OCI-LY3 (cell line): ENCODE results near the gene EXOSC7.

ENCODE experiments used
- H2AFZ ChIP-seq: fragments of 200-600, 300-600 bp; shearing (Covaris generic); 2 replicates; pipeline ENCODE4 v1.6.0; 2014; ENCODE audit warnings: antibody characterized with exemption, low read depth, low read length
- H3K27ac ChIP-seq: fragments of 200-600, 300-600 bp; sonication (generic); 2 replicates; pipeline ENCODE4 v1.5.1; 2014; ENCODE audit warnings: mild to moderate bottlenecking, low read length, moderate library complexity, mixed read lengths
- H3K27me3 ChIP-seq: fragments of 200-600, 300-600 bp; sonication (generic); 2 replicates; pipeline ENCODE4 v1.6.1; 2014; ENCODE audit warnings: low read depth, low read length, mixed read lengths
- H3K36me3 ChIP-seq: fragments of 200-600, 300-600 bp; sonication (generic); replicated peaks from 2 replicates; pipeline ENCODE3; 2014; ENCODE audit warnings: low read depth, low read length, mixed read lengths
- H3K4me1 ChIP-seq: fragments of 300-600, 200-600 bp; sonication (generic); 2 replicates; pipeline ENCODE4 v1.6.1; 2014; ENCODE audit warnings: low read length, mixed read lengths
- H3K4me2 ChIP-seq: fragments of 200-600, 300-600 bp; sonication (generic); 2 replicates; pipeline ENCODE4 v1.6.1; 2014; ENCODE audit warnings: low read length, mixed read lengths
- H3K4me3 ChIP-seq: fragments of 300-600, 200-600 bp; sonication (generic); 2 replicates; pipeline ENCODE4 v1.5.1; 2014; ENCODE audit warnings: antibody characterized with exemption, mild to moderate bottlenecking, low read length, moderate library complexity
- H3K79me2 ChIP-seq: fragments of 300-600, 200-600 bp; shearing (Covaris generic); 2 replicates; pipeline ENCODE4 v1.6.1; 2014; ENCODE audit warnings: mild to moderate bottlenecking, low read length, mixed read lengths
- H3K9ac ChIP-seq: fragments of 300-600, 200-600 bp; shearing (Covaris generic); 2 replicates; pipeline ENCODE4 v1.6.0; 2014; ENCODE audit warnings: mild to moderate bottlenecking, low read length, moderate library complexity
- H3K9me3 ChIP-seq: fragments of 200-600, 300-600 bp; shearing (Covaris generic); 2 replicates; pipeline ENCODE4 v1.6.1; 2014; ENCODE audit warnings: low read length, mixed read lengths; ENCODE audit not compliant: insufficient read depth
- H4K20me1 ChIP-seq: fragments of 200-600, 300-600 bp; sonication (generic); 2 replicates; pipeline ENCODE4 v1.6.1; 2016; ENCODE audit warnings: low read length, mixed read lengths; ENCODE audit not compliant: insufficient read depth
- CTCF ChIP-seq: fragments of 200-600, 300-600 bp; sonication (generic); IDR thresholded peaks from 2 replicates; pipeline ENCODE4 v1.5.1; 2014; ENCODE audit warnings: antibody characterized with exemption, low read length, low read depth
- EZH2phosphoT487 ChIP-seq: fragments of 200-600 bp; shearing (Covaris generic); IDR thresholded peaks from 2 replicates; pipeline ENCODE4 v1.6.1; 2018; ENCODE audit warnings: antibody characterized with exemption, mixed run types, low read depth

Gene EXOSC7

GRCh38 chr3:45054196-45054857 is 78.3 kb downstream of the EXOSC7 start:
- H3K9ac ChIP-seq = no peak overlapping the region
- no peak overlapping the region for H3K4me3 ChIP-seq
- H3K36me3 ChIP-seq = no peaks in the 10 kb centered on the region
- H2AFZ ChIP-seq = no peak overlapping the region
- 0 out of 2 replicates have a peak, but pooled peaks cover 4% of the 10 kb centered on the region for H3K4me1 ChIP-seq
- TF ChIP-seq EZH2phosphoT487 = no peak
- no peak for TF ChIP-seq CTCF
- H3K9me3 ChIP-seq = no peaks in the 10 kb centered on the region
- no peaks in the 10 kb centered on the region for H4K20me1 ChIP-seq
- H3K79me2 ChIP-seq = no peaks in the 10 kb centered on the region
- H3K27me3 ChIP-seq = peaks cover 9% of the 10 kb centered on the region
- H3K27ac ChIP-seq = no peak overlapping the region
- H3K4me2 ChIP-seq = no peak overlapping the region

GRCh38 chr3:45055032-45055410 is 79.0 kb downstream of the EXOSC7 start:
- Histone ChIP-seq H3K79me2 (no peaks in the 10 kb centered on the region), H3K4me2 (no peak overlapping the region), H3K9me3 (no peaks in the 10 kb centered on the region), H3K9ac (no peak overlapping the region), H3K36me3 (no peaks in the 10 kb centered on the region), H2AFZ (no peak overlapping the region), H3K27ac (no peak overlapping the region), H3K4me3 (no peak overlapping the region), H3K27me3 (0 out of 2 replicates have a peak, but pooled peaks cover 3% of the 10 kb centered on the region), H4K20me1 (no peaks in the 10 kb centered on the region), H3K4me1 (0 out of 2 replicates have a peak, but pooled peaks cover 4% of the 10 kb centered on the region)
- TF ChIP-seq CTCF = no peak
- TF ChIP-seq EZH2phosphoT487 = no peak

- no peak overlapping the region for H2AFZ ChIP-seq
- no peak overlapping the region for H3K4me2 ChIP-seq
- H3K27ac ChIP-seq = no peak overlapping the region
- no peaks in the 10 kb centered on the region for H3K79me2 ChIP-seq
- no peaks in the 10 kb centered on the region for H3K36me3 ChIP-seq
- no peak overlapping the region for H3K4me3 ChIP-seq
- H3K27me3 ChIP-seq = no peaks in the 10 kb centered on the region
- H3K9me3 ChIP-seq = no peaks in the 10 kb centered on the region
- H3K4me1 ChIP-seq = 0 out of 2 replicates have a peak, but pooled peaks cover 4% of the 10 kb centered on the region
- H3K9ac ChIP-seq = no peak overlapping the region
- peak; percentile 65 for TF ChIP-seq CTCF
- no peak for TF ChIP-seq EZH2phosphoT487
- no peaks in the 10 kb centered on the region for H4K20me1 ChIP-seq
Measured at GRCh38 chr3:45055411-45056143, 79.5 kb downstream of the EXOSC7 start.

- Histone ChIP-seq H3K4me2 (no peak overlapping the region), H3K9me3 (no peaks in the 10 kb centered on the region), H3K27ac (no peak overlapping the region), H2AFZ (no peak overlapping the region), H4K20me1 (no peaks in the 10 kb centered on the region), H3K4me3 (no peak overlapping the region), H3K4me1 (0 out of 2 replicates have a peak, but pooled peaks cover 4% of the 10 kb centered on the region), H3K36me3 (no peaks in the 10 kb centered on the region), H3K9ac (no peak overlapping the region), H3K79me2 (no peaks in the 10 kb centered on the region), H3K27me3 (no peaks in the 10 kb centered on the region)
- TF ChIP-seq EZH2phosphoT487 (no peak), CTCF (no peak)
Measured at GRCh38 chr3:45056608-45057301, 80.7 kb downstream of the EXOSC7 start.
